HG02973 (cell line): ENCODE data around the gene CGNL1.

ENCODE experiments used
- ATAC-seq: cut with Tn5 transposase; IDR thresholded peaks from one replicate; pipeline ENCODE4 v1.9.1; 2021; ENCODE audit warnings: moderate library complexity; ENCODE audit not compliant: unreplicated experiment

CGNL1 gene

GRCh38 chr15:57353317-57353804, 22.9 kb upstream of the CGNL1 start:
- ATAC-seq = no peak

- no peak for ATAC-seq
Measured at GRCh38 chr15:57354436-57355123, 21.7 kb upstream of the CGNL1 start.

GRCh38 chr15:57355259-57355658, 21.0 kb upstream of the CGNL1 start:
- ATAC-seq = no peak

GRCh38 chr15:57356178-57356577, 20.1 kb upstream of the CGNL1 start:
- ATAC-seq = no peak

GRCh38 chr15:57356636-57357035, 19.7 kb upstream of the CGNL1 start:
- ATAC-seq = no peak

- ATAC-seq = no peak
Measured at GRCh38 chr15:57357799-57358198, 18.5 kb upstream of the CGNL1 start.

GRCh38 chr15:57358571-57358970, 17.7 kb upstream of the CGNL1 start:
- no peak for ATAC-seq

- ATAC-seq = no peak
Measured at GRCh38 chr15:57363661-57364060, 12.6 kb upstream of the CGNL1 start.

GRCh38 chr15:57364282-57365007, 11.9 kb upstream of the CGNL1 start:
- ATAC-seq = no peak

- ATAC-seq = no peak
Measured at GRCh38 chr15:57367556-57367955, 8.7 kb upstream of the CGNL1 start.

- ATAC-seq = no peak
Measured at GRCh38 chr15:57370929-57371328, 5.4 kb upstream of the CGNL1 start.

GRCh38 chr15:57373251-57373881, 2.9 kb upstream of the CGNL1 start:
- ATAC-seq = no peak

GRCh38 chr15:57373882-57374276, 2.4 kb upstream of the CGNL1 start:
- no peak for ATAC-seq

GRCh38 chr15:57376696-57377477, 582 bp downstream of the CGNL1 start:
- ATAC-seq = no peak

GRCh38 chr15:57377478-57377847, 1.2 kb downstream of the CGNL1 start:
- ATAC-seq = no peak

- ATAC-seq = no peak
Measured at GRCh38 chr15:57379487-57379886, 3.2 kb downstream of the CGNL1 start.

- no peak for ATAC-seq
Measured at GRCh38 chr15:57380854-57381253, 4.5 kb downstream of the CGNL1 start.

GRCh38 chr15:57382215-57382614, 5.9 kb downstream of the CGNL1 start:
- ATAC-seq = no peak

- no peak for ATAC-seq
Measured at GRCh38 chr15:57382969-57383368, 6.7 kb downstream of the CGNL1 start.

GRCh38 chr15:57384024-57384423, 7.7 kb downstream of the CGNL1 start:
- no peak for ATAC-seq

GRCh38 chr15:57384816-57385215, 8.5 kb downstream of the CGNL1 start:
- ATAC-seq = no peak
